Vagina (tissue), 2 donors: Measurements from ENCODE around the gene CEMIP2. TPM values are rescaled to one million over a fixed set of nuclear protein-coding genes. Genes with fewer than 3 reads are reported as not detected.

ENCODE experiments used
- DNase-seq, 2 donors: peaks; one replicate each; pipeline ENCODE4 v3.0.0-alpha.2; 2017; ENCODE audit errors: extremely low spot score in 2 of 2
- H3K27ac ChIP-seq: fragments of 200-600 bp; sonication (generic); one replicate; pipeline ENCODE4 v1.5.1; 2019
- H3K27me3 ChIP-seq: fragments of 200-600 bp; sonication (generic); one replicate; pipeline ENCODE4 v1.5.1; 2019
- H3K36me3 ChIP-seq, 2 donors: fragments of 200-600 bp; sonication (generic); one replicate each; pipeline ENCODE4 v1.5.1; 2017 to 2019
- H3K4me1 ChIP-seq: fragments of 200-600 bp; sonication (generic); one replicate; pipeline ENCODE4 v1.5.1; 2019
- H3K4me3 ChIP-seq, 2 donors: fragments of 200-600 bp; sonication (generic); 1 replicate in 1 of 2; 2 replicates in 1 of 2; pipeline ENCODE4 v1.5.1; 2016 to 2019
- H3K9me3 ChIP-seq: fragments of 200-600 bp; sonication (generic); one replicate; pipeline ENCODE4 v1.5.1; 2019
- POLR2A ChIP-seq, 2 donors: fragments of 450-650 bp; IDR thresholded peaks; one replicate each; pipeline ENCODE4 v1.6.1; 2017; ENCODE audit warnings: antibody characterized with exemption in 2 of 2, mild to moderate bottlenecking in 2 of 2, moderate library complexity in 2 of 2
- POLR2AphosphoS5 ChIP-seq, 2 donors: sonication (generic); formaldehyde crosslinking; IDR thresholded peaks; one replicate each; pipeline ENCODE4 v1.9.0; 2017; ENCODE audit warnings: antibody characterized with exemption in 2 of 2, mild to moderate bottlenecking in 2 of 2, low read depth in 1 of 2; ENCODE audit not compliant: insufficient read depth in 1 of 2
- intact Hi-C: fragments of 100-400 bp; cut with DNase I; formaldehyde crosslinking; loops from one replicate; pipeline ENCODE4 v1.15.1; 2023
- total RNA-seq: library from RNA; depleted of rRNA; stranded (reverse); fragments of >200 nt; gene quantifications from one replicate; pipeline ENCODE4 v1.2.3, GENCODE V29; 2016
- TF ChIP-seq, protein P1 (sequence below), 3 experiments: fragments of 450-650 bp in 2 of 3; fragments of 200-600 bp in 1 of 3; sonication (generic) in 1 of 3; IDR thresholded peaks; one replicate each; pipeline ENCODE4 v1.5.1; 2017 to 2019; ENCODE audit warnings: antibody characterized with exemption in 3 of 3, mild to moderate bottlenecking in 2 of 3, moderate library complexity in 2 of 3

Gene CEMIP2
- total RNA-seq, 1 donor from 2014 or later = 46.7 TPM

DNA sequence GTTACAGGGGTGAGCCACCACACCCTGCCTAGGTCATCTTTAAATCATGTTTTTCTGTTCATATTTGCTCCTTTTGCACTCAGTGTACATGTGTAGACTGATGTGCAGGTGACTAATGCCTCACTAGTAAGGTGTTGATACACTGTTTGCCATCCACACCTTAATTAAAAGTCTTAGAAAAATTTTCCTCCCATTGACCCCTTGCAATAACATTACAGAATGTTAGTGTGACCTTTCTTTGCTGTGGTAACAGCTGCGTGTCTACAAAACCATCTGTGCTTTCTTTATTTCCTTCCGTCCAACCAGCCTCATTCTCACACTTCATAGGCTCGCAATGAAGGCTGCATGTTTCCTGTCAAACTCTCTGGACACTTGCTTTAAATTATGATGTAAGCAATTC lies 6.6 kb upstream of the CEMIP2 start:
- Histone ChIP-seq H3K36me3 (no peaks in the 10 kb centered on the region), H3K4me3 (no peak overlapping the region), H3K9me3 (no peaks in the 10 kb centered on the region), H3K27me3 (no peaks in the 10 kb centered on the region), H3K4me1 (peaks cover 4% of the 10 kb centered on the region), H3K27ac (no peak overlapping the region)
- intact Hi-C loops = no loop called here
- TF ChIP-seq POLR2A (IDR thresholded peaks at IDR 0.05) (no peak), POLR2AphosphoS5 (IDR thresholded peaks at IDR 0.05; ENCODE audit: insufficient read depth in 1 of 2, low read depth in 1 of 2) (no peak)
- TF ChIP-seq, protein P1, sequence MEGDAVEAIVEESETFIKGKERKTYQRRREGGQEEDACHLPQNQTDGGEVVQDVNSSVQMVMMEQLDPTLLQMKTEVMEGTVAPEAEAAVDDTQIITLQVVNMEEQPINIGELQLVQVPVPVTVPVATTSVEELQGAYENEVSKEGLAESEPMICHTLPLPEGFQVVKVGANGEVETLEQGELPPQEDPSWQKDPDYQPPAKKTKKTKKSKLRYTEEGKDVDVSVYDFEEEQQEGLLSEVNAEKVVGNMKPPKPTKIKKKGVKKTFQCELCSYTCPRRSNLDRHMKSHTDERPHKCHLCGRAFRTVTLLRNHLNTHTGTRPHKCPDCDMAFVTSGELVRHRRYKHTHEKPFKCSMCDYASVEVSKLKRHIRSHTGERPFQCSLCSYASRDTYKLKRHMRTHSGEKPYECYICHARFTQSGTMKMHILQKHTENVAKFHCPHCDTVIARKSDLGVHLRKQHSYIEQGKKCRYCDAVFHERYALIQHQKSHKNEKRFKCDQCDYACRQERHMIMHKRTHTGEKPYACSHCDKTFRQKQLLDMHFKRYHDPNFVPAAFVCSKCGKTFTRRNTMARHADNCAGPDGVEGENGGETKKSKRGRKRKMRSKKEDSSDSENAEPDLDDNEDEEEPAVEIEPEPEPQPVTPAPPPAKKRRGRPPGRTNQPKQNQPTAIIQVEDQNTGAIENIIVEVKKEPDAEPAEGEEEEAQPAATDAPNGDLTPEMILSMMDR (IDR thresholded peaks at IDR 0.05) = no peak
- DNase-seq = no peak

- Histone ChIP-seq H3K27me3 (no peaks in the 10 kb centered on the region), H3K36me3 (no peaks in the 10 kb centered on the region), H3K9me3 (no peaks in the 10 kb centered on the region), H3K27ac (no peak overlapping the region), H3K4me1 (peaks cover 13% of the 10 kb centered on the region), H3K4me3 (no peak overlapping the region)
- intact Hi-C loops = no loop called here
- TF ChIP-seq, protein P1 (IDR thresholded peaks at IDR 0.05) = no peak
- TF ChIP-seq POLR2AphosphoS5 (IDR thresholded peaks at IDR 0.05; ENCODE audit: insufficient read depth in 1 of 2, low read depth in 1 of 2) (no peak), POLR2A (IDR thresholded peaks at IDR 0.05) (no peak)
- no peak for DNase-seq
These were observed 4.4 kb upstream of the CEMIP2 start for GRCh38 chr9:71772726-71773125.

DNA sequence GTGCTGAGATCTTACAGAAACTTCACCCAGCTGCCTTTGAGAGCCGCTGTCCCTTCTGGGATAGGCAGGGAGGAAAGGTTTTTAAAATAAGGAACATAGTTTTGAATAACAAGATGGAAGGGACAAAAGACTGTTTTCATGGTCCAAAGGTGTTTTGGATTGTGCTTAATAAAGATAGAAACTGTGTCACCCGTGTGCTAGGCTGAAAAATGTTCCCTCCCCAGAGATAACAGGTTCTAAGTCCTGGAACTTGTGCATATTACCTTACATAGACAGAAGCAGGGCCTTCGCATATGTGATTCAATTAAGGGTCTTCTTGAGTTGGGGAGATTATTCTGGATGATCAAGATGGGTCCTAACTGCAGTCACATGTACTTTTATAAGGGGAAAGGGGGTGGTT lies 1.9 kb upstream of the CEMIP2 start:
- H3K4me3 ChIP-seq = peak overlapping the region; percentile 72 to 91
- no peak for DNase-seq
- TF ChIP-seq POLR2A (IDR thresholded peaks at IDR 0.05) (no peak), POLR2AphosphoS5 (IDR thresholded peaks at IDR 0.05; ENCODE audit: insufficient read depth in 1 of 2, low read depth in 1 of 2) (no peak)
- TF ChIP-seq, protein P1 (IDR thresholded peaks at IDR 0.05) = no peak
- peaks cover 35% of the 10 kb centered on the region for H3K4me1 ChIP-seq
- intact Hi-C loops = no loop called here
- H3K9me3 ChIP-seq = no peaks in the 10 kb centered on the region
- H3K27ac ChIP-seq = peak overlapping the region; percentile 97
- H3K27me3 ChIP-seq = no peaks in the 10 kb centered on the region
- H3K36me3 ChIP-seq = no peaks in the 10 kb centered on the region

DNA sequence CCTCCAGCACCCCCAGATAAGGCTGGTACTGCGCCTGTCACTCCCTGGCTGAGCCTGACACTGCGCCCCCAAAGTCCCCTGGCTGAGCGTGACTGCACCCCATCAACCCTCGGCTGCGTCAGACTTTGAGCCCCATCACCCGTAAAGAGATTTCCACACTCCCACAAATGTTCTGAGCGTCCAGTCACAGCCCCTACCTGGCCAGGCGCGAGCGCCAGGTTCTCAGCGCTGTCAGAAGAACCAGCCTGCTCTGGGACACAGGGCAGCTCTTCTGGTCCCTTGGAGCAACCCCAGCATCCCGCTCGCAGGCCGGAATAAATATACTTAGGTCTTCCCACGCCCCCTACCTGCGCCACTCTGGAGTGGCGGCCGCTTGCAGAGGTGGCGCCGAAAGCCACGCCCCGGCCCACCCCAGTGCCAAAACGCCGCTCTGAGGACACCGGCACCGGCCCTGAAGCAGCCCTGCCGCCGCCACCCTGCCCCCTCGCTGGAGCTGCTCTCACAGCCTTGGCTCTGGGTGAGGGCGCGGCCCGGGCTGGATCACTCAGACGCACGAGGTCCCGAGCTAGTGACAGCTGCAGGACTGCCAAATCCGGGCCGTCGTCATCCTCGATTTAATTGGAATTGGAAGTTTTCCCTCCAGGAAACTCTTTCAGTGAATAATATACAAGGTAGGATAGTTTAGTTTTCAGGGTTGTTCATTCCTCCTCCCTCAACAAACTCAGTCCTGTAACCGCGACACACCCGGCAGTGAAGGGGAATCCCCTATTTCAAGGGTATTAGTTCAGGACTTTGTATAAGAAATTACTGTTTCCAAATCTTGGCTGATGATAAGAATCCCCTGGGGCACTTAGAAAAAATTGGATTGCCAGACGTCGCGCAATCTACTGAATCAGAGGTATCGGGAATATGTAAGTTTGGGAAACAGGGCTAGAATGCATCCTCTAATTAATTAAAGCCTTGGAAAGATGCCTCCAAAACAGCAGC lies 1.2 kb upstream of the CEMIP2 start:
- H3K27ac ChIP-seq = peak overlapping the region; percentile 97
- DNase-seq = no peak
- no peaks in the 10 kb centered on the region for H3K36me3 ChIP-seq
- peak overlapping the region; percentile 72 to 91 for H3K4me3 ChIP-seq
- no peaks in the 10 kb centered on the region for H3K9me3 ChIP-seq
- intact Hi-C loops = loop anchor here (10.0 kb wide), 1 partner anchor 595 kb away; the partner anchor contains the start of gene ZFAND5
- TF ChIP-seq POLR2AphosphoS5 (IDR thresholded peaks at IDR 0.05; ENCODE audit: insufficient read depth in 1 of 2, low read depth in 1 of 2) (peak; percentile 56 to 77), POLR2A (IDR thresholded peaks at IDR 0.05) (peak in 1 of 2 donors; percentile 4)
- TF ChIP-seq, protein P1 (IDR thresholded peaks at IDR 0.05) = peak in 1 of 3 experiments; percentile 21
- no peaks in the 10 kb centered on the region for H3K27me3 ChIP-seq
- peaks cover 39% of the 10 kb centered on the region for H3K4me1 ChIP-seq
